ENCODE results near the gene KCNJ10. TPM values are rescaled to one million over a fixed set of nuclear protein-coding genes. Genes with fewer than 3 reads are reported as not detected.

The KCNJ10 gene
- total RNA-seq, 2 experiments from 2014 or later: 0.29 TPM; not detected in 1

- no peaks in the 10 kb centered on the region for H3K9me2 ChIP-seq (ENCODE audit: insufficient read depth, low read length)
- H3K79me2 ChIP-seq (ENCODE audit: insufficient read depth, low read depth, low read length): no peaks in the 10 kb centered on the region
- no peaks in the 10 kb centered on the region for H3K36me3 ChIP-seq (ENCODE audit: insufficient read depth, low read length)
- no peak for DNase-seq (ENCODE audit: low spot score)
- peaks cover 18% of the 10 kb centered on the region for H3K4me1 ChIP-seq (ENCODE audit: insufficient read depth, low read length, poor library complexity, severe bottlenecking)
- intact Hi-C loops (cut with micrococcal nuclease; ENCODE audit: unreplicated experiment): no loop called here
- no peak overlapping the region for H3K4me2 ChIP-seq (ENCODE audit: low read length)
- no peaks in the 10 kb centered on the region for H3K9me3 ChIP-seq (ENCODE audit: low read length)
- BruUV-seq (replicated peaks): no TSS peak
- no peak overlapping the region for H3K27ac ChIP-seq (ENCODE audit: low read depth, low read length, poor library complexity, severe bottlenecking)
- no peaks in the 10 kb centered on the region for H4K20me1 ChIP-seq (ENCODE audit: insufficient read depth, low read length)
- POLR2A ChIA-PET: no interaction called here
- H2AFZ ChIP-seq (ENCODE audit: low read length): no peak overlapping the region
- TF ChIP-seq EZH2phosphoT487 (IDR thresholded peaks at IDR 0.05; ENCODE audit: borderline replicate concordance, low read depth, low read length) (no peak), CTCF (conservative IDR thresholded peaks at IDR 0.05; ENCODE audit: low read length) (no peak)
- H3K4me3 ChIP-seq (ENCODE audit: low read depth, low read length, poor library complexity, severe bottlenecking): no peak overlapping the region
- CTCF ChIA-PET (ENCODE audit: unreplicated experiment): no interaction called here
Measured at GRCh38 chr1:160049101-160049500, 20.9 kb downstream of the KCNJ10 start.

- H3K9me2 ChIP-seq (ENCODE audit: insufficient read depth, low read length): no peaks in the 10 kb centered on the region
- H4K20me1 ChIP-seq (ENCODE audit: insufficient read depth, low read length): no peaks in the 10 kb centered on the region
- POLR2A ChIA-PET: no interaction called here
- H3K4me2 ChIP-seq (ENCODE audit: low read length): no peak overlapping the region
- no peak overlapping the region for H2AFZ ChIP-seq (ENCODE audit: low read length)
- H3K27ac ChIP-seq (ENCODE audit: low read depth, low read length, poor library complexity, severe bottlenecking): no peak overlapping the region
- CTCF ChIA-PET (ENCODE audit: unreplicated experiment): interaction anchor here (2.7 kb wide), 1 partner anchor 31 kb away, joined by 19 read pairs; no protein-coding TSS in a partner anchor
- no peaks in the 10 kb centered on the region for H3K9me3 ChIP-seq (ENCODE audit: low read length)
- peaks cover 18% of the 10 kb centered on the region for H3K4me1 ChIP-seq (ENCODE audit: insufficient read depth, low read length, poor library complexity, severe bottlenecking)
- H3K36me3 ChIP-seq (ENCODE audit: insufficient read depth, low read length): no peaks in the 10 kb centered on the region
- no peak overlapping the region for H3K4me3 ChIP-seq (ENCODE audit: low read depth, low read length, poor library complexity, severe bottlenecking)
- TF ChIP-seq EZH2phosphoT487 (IDR thresholded peaks at IDR 0.05; ENCODE audit: borderline replicate concordance, low read depth, low read length) (no peak), CTCF (conservative IDR thresholded peaks at IDR 0.05; ENCODE audit: low read length) (no peak)
- H3K79me2 ChIP-seq (ENCODE audit: insufficient read depth, low read depth, low read length): no peaks in the 10 kb centered on the region
- intact Hi-C loops (cut with micrococcal nuclease; ENCODE audit: unreplicated experiment): no loop called here
- DNase-seq (ENCODE audit: low spot score): no peak
- no TSS peak for BruUV-seq (replicated peaks)
Measured at GRCh38 chr1:160048335-160048734, 21.6 kb downstream of the KCNJ10 start.

- peak overlapping the region; percentile 50 for H3K4me3 ChIP-seq (ENCODE audit: low read depth, low read length, poor library complexity, severe bottlenecking)
- H3K36me3 ChIP-seq (ENCODE audit: insufficient read depth, low read length): no peaks in the 10 kb centered on the region
- no peaks in the 10 kb centered on the region for H4K20me1 ChIP-seq (ENCODE audit: insufficient read depth, low read length)
- ChIA-PET POLR2A (interaction anchor here (1.0 to 3.4 kb wide), 3 partner anchors 14 to 31 kb away, joined by 3 to 15 read pairs (median 4); no protein-coding TSS in a partner anchor), CTCF (ENCODE audit: unreplicated experiment) (interaction anchor here (1.0 to 2.7 kb wide), 4 partner anchors 16 to 256 kb away, joined by 3 to 19 read pairs (median 4); partner anchors contain the start of genes KCNJ10 and PIGM)
- H3K79me2 ChIP-seq (ENCODE audit: insufficient read depth, low read depth, low read length): no peaks in the 10 kb centered on the region
- no peaks in the 10 kb centered on the region for H3K9me3 ChIP-seq (ENCODE audit: low read length)
- peak overlapping the region; percentile 70 for H3K4me2 ChIP-seq (ENCODE audit: low read length)
- BruUV-seq (replicated peaks): no TSS peak
- no peaks in the 10 kb centered on the region for H3K9me2 ChIP-seq (ENCODE audit: insufficient read depth, low read length)
- DNase-seq (ENCODE audit: low spot score): peak; percentile 39
- H2AFZ ChIP-seq (ENCODE audit: low read length): peak overlapping the region; percentile 99
- no peak overlapping the region for H3K27ac ChIP-seq (ENCODE audit: low read depth, low read length, poor library complexity, severe bottlenecking)
- TF ChIP-seq CTCF (conservative IDR thresholded peaks at IDR 0.05; ENCODE audit: low read length) (no peak), EZH2phosphoT487 (IDR thresholded peaks at IDR 0.05; ENCODE audit: borderline replicate concordance, low read depth, low read length) (no peak)
- peaks cover 18% of the 10 kb centered on the region for H3K4me1 ChIP-seq (ENCODE audit: insufficient read depth, low read length, poor library complexity, severe bottlenecking)
- intact Hi-C loops (cut with micrococcal nuclease; ENCODE audit: unreplicated experiment): loop anchor here (1.0 kb wide), 1 partner anchor 31 kb away; no protein-coding TSS in a partner anchor
Measured at GRCh38 chr1:160047111-160047991, 22.6 kb downstream of the KCNJ10 start.
